H1 (cell line): ENCODE data around the gene SLC2A4. TPM values are rescaled to one million over a fixed set of nuclear protein-coding genes. Genes with fewer than 3 reads are reported as not detected.
"Not testable (repeated sequence)": the region's sequence is repeated elsewhere in the genome, so short reads cannot be mapped to it uniquely, and the experiment has no call there.

Experiments
- CTCF ChIA-PET: fragments of 300-600 bp; sonication (Branson Sonifier 250); formaldehyde crosslinking; loops from one replicate; lab custom pipeline; 2021; ENCODE audit not compliant: partially characterized antibody; lab: Charles Lee
- POLR2A ChIA-PET: fragments of 300-600 bp; sonication (Branson Sonifier 250); formaldehyde crosslinking; loops from one replicate; lab custom pipeline; 2021; ENCODE audit warnings: inconsistent platforms; ENCODE audit not compliant: partially characterized antibody; lab: Charles Lee
- DNase-seq, 2 experiments: peaks; one replicate each; pipeline versions ENCODE4 v3.0.0 to v3.0.0-alpha.2; 2010 to 2022; ENCODE audit warnings: low spot score in 2 of 2, low read depth in 1 of 2, mixed read lengths in 1 of 2
- FAIRE-seq: peaks from 2 replicates; lab custom pipeline; 2011; peaks lifted over from hg19 to GRCh38; lab: Jason Lieb, UNC
- H2AFZ ChIP-seq: 2 replicates; pipeline ENCODE4 v1.8.1; 2012; ENCODE audit warnings: low read length, inconsistent platforms
- H2AK5ac ChIP-seq: 2 replicates; pipeline ENCODE4 v1.6.1; 2013; ENCODE audit warnings: low read depth, low read length
- H2BK120ac ChIP-seq: replicated peaks from 2 replicates; pipeline ENCODE3; 2013; ENCODE audit warnings: low read depth, low read length, inconsistent platforms
- H2BK12ac ChIP-seq: 2 replicates; pipeline ENCODE4 v1.6.1; 2013; ENCODE audit warnings: low read depth, low read length
- H2BK15ac ChIP-seq: 2 replicates; pipeline ENCODE4 v1.6.1; 2013; ENCODE audit warnings: low read length
- H2BK20ac ChIP-seq: 2 replicates; pipeline ENCODE4 v1.6.1; 2013; ENCODE audit warnings: low read length
- H2BK5ac ChIP-seq: 2 replicates; pipeline ENCODE4 v1.6.1; 2013; ENCODE audit warnings: low read depth, low read length
- H3K14ac ChIP-seq: 2 replicates; pipeline ENCODE4 v1.6.1; 2013; ENCODE audit warnings: inconsistent platforms; ENCODE audit not compliant: insufficient read length
- H3K18ac ChIP-seq: 2 replicates; pipeline ENCODE4 v1.6.1; 2013; ENCODE audit warnings: low read length; ENCODE audit errors: extremely low read depth
- H3K23ac ChIP-seq: 2 replicates; pipeline ENCODE4 v1.6.1; 2013; ENCODE audit warnings: inconsistent platforms; ENCODE audit not compliant: insufficient read length
- H3K23me2 ChIP-seq: 2 replicates; pipeline ENCODE4 v1.6.1; 2013; ENCODE audit warnings: low read depth, low read length
- H3K27ac ChIP-seq: 2 replicates; pipeline ENCODE4 v1.6.1; 2011; ENCODE audit warnings: low read depth, low read length, inconsistent platforms
- H3K27me3 ChIP-seq, 4 experiments: replicated peaks in 1 of 4; 1 replicate in 1 of 4; 2 replicates in 3 of 4; pipeline versions ENCODE4 v1.6.1 to v1.8.1; 2011 to 2013; ENCODE audit warnings: low read length in 3 of 4, mild to moderate bottlenecking in 3 of 4, inconsistent platforms in 2 of 4, mixed read lengths in 2 of 4, moderate library complexity in 1 of 4; ENCODE audit not compliant: control insufficient read depth in 3 of 4, insufficient read depth in 3 of 4; ENCODE audit errors: extremely low read depth in 1 of 4
- H3K36me3 ChIP-seq, 4 experiments: 2 replicates each; pipeline versions ENCODE4 v1.6.1 to v1.8.1; 2011 to 2013; ENCODE audit warnings: mild to moderate bottlenecking in 4 of 4, low read length in 3 of 4, moderate library complexity in 2 of 4, control low read depth in 1 of 4, inconsistent platforms in 1 of 4; ENCODE audit not compliant: insufficient read depth in 4 of 4, control insufficient read depth in 2 of 4
- H3K4ac ChIP-seq: replicated peaks from 2 replicates; pipeline ENCODE3; 2013; ENCODE audit warnings: low read length, low read depth, mixed read lengths, inconsistent platforms; ENCODE audit not compliant: insufficient read length
- H3K4me1 ChIP-seq, 4 experiments: replicated peaks in 1 of 4; 1 replicate in 1 of 4; 2 replicates in 3 of 4; pipeline versions ENCODE4 v1.6.1 to v1.8.1; 2011 to 2013; ENCODE audit warnings: low read length in 3 of 4, inconsistent platforms in 2 of 4, mixed read lengths in 1 of 4; ENCODE audit not compliant: insufficient read depth in 4 of 4, control insufficient read depth in 3 of 4
- H3K4me2 ChIP-seq, 2 experiments: 2 replicates each; pipeline versions ENCODE4 v1.6.1 to v1.8.1; 2011 to 2013; ENCODE audit warnings: low read depth in 2 of 2, low read length in 2 of 2, control low read depth in 1 of 2, inconsistent platforms in 1 of 2, mild to moderate bottlenecking in 1 of 2; ENCODE audit not compliant: insufficient read depth in 1 of 2
- H3K4me3 ChIP-seq, 4 experiments: fragments of 200-600, 300-600 bp in 1 of 4; sonication (generic), shearing (Covaris generic), sonication (Bioruptor Twin) in 1 of 4; 2 replicates each; pipeline versions ENCODE4 v1.5.1 to v1.8.1; 2011 to 2016; ENCODE audit warnings: low read length in 4 of 4, low read depth in 3 of 4, control low read depth in 2 of 4, inconsistent platforms in 2 of 4, mild to moderate bottlenecking in 2 of 4, mixed read lengths in 1 of 4, moderate library complexity in 1 of 4; ENCODE audit not compliant: insufficient read depth in 2 of 4; ENCODE audit errors: extremely low read depth in 1 of 4
- H3K56ac ChIP-seq: replicated peaks from 2 replicates; pipeline ENCODE3; 2013; ENCODE audit warnings: low read depth, mild to moderate bottlenecking, mixed read lengths, low read length, inconsistent platforms; ENCODE audit not compliant: insufficient read length
- H3K79me1 ChIP-seq: 2 replicates; pipeline ENCODE4 v1.6.1; 2013; ENCODE audit warnings: low read depth, low read length, control low read depth
- H3K79me2 ChIP-seq, 2 experiments: 2 replicates each; pipeline versions ENCODE4 v1.6.1 to v1.8.1; 2012 to 2013; ENCODE audit warnings: low read length in 2 of 2, mild to moderate bottlenecking in 2 of 2, inconsistent platforms in 1 of 2; ENCODE audit not compliant: insufficient read depth in 2 of 2, control insufficient read depth in 1 of 2
- H3K9ac ChIP-seq, 4 experiments: replicated peaks in 1 of 4; 1 replicate in 1 of 4; 2 replicates in 3 of 4; pipeline versions ENCODE4 v1.6.1 to v1.8.1; 2011 to 2013; ENCODE audit warnings: low read depth in 3 of 4, low read length in 3 of 4, control low read depth in 2 of 4, mild to moderate bottlenecking in 2 of 4, moderate library complexity in 2 of 4, inconsistent platforms in 1 of 4; ENCODE audit errors: extremely low read depth in 1 of 4
- H3K9me3 ChIP-seq, 2 experiments: 2 replicates each; pipeline versions ENCODE4 v1.6.1 to v1.8.1; 2012 to 2013; ENCODE audit warnings: mild to moderate bottlenecking in 2 of 2, moderate library complexity in 2 of 2, control low read depth in 1 of 2, inconsistent platforms in 1 of 2, low read depth in 1 of 2, low read length in 1 of 2, mixed read lengths in 1 of 2; ENCODE audit not compliant: insufficient read depth in 2 of 2
- H4K20me1 ChIP-seq, 2 experiments: replicated peaks in 1 of 2; 2 replicates each; pipeline versions ENCODE3 to v1.8.1; 2011 to 2013; ENCODE audit warnings: inconsistent platforms in 2 of 2, low read length in 2 of 2, mild to moderate bottlenecking in 1 of 2; ENCODE audit not compliant: insufficient read depth in 2 of 2, control insufficient read depth in 1 of 2
- H4K5ac ChIP-seq: 2 replicates; pipeline ENCODE4 v1.6.1; 2013; ENCODE audit warnings: low read length, low read depth, mixed read lengths, inconsistent platforms; ENCODE audit not compliant: insufficient read length
- H4K8ac ChIP-seq: 2 replicates; pipeline ENCODE4 v1.8.0; 2013; ENCODE audit warnings: mild to moderate bottlenecking, moderate library complexity, low read length, inconsistent platforms; ENCODE audit not compliant: insufficient read depth; ENCODE audit errors: extremely low read depth
- H4K91ac ChIP-seq: replicated peaks from 2 replicates; pipeline ENCODE3; 2013; ENCODE audit warnings: low read length, mixed read lengths, inconsistent platforms; ENCODE audit not compliant: insufficient read length
- WGBS, 2 experiments: shearing (Covaris generic) in 1 of 2; methylation state at CpG; one replicate each; pipeline versions ENCODE4 v1.1.6 to v1.1.7; 2013 to 2015; ENCODE audit warnings: low lambda C conversion rate in 2 of 2, mixed read lengths in 2 of 2, inconsistent platforms in 1 of 2, low coverage in 1 of 2, missing lambda C conversion rate in 1 of 2; ENCODE audit not compliant: insufficient replicate concordance in 2 of 2, insufficient coverage in 1 of 2, insufficient read length in 1 of 2; ENCODE audit errors: extremely low coverage in 1 of 2, missing lambda C conversion rate in 1 of 2; 5-methylcytosine and 5-hydroxymethylcytosine counted together
- polyA plus RNA-seq, 7 experiments: library from polyadenylated mRNA; depleted of rRNA in 3 of 7; stranded (reverse) in 5 of 7; unstranded in 2 of 7; fragments of >200 nt in 5 of 7; fragments of 200-250 nt in 2 of 7; gene quantifications; 1 replicate in 5 of 7; 2 replicates in 1 of 7; 4 replicates in 1 of 7; pipeline versions ENCODE4 v1.2.1 to v1.2.3, GENCODE V29; 2011 to 2013; ENCODE audit warnings: missing spikeins in 2 of 7, mixed read lengths in 2 of 7
- total RNA-seq: library from RNA; stranded (reverse); fragmentation: NEBNext Ultra II Directional; extraction: Animal tissue kit (Norgen Biotek cat#: 25700); gene quantifications from 2 replicates; pipeline ENCODE4 v1.2.1, GENCODE V29; 2021

SLC2A4 gene
- total and polyA plus RNA-seq, 2 of the 8 experiments (the other 6 are each of a cell fraction or from before 2014, with no cell fraction given), result 5.7 to 6.9 TPM

DNA sequence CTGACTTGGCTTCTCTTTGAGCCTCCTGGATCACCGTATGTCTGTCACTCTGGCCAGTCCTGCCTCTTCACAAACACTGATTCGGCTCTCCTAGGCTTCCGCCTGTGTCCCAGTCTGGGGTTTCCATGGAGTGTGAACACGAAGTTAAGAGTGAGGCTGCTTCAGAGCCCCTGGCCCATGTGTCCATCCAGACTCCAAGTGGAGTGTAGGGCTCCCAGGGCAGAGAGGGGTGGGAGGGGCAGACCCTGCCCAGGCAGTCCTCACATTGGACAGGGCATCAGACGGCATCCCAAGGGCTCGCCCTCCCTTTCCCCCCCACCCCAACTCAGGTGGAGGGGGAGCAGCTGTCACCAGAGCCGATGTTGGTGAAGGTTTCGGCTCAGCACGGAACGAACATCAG, 37.7 kb upstream of the SLC2A4 start:
- not testable (repeated sequence) for H3K4me3 ChIP-seq, H2AK5ac ChIP-seq, H3K23ac ChIP-seq, H3K9me3 ChIP-seq, H4K8ac ChIP-seq, H4K5ac ChIP-seq, H3K56ac ChIP-seq, DNase-seq, H2BK15ac ChIP-seq, H2BK12ac ChIP-seq, H3K14ac ChIP-seq, H3K9ac ChIP-seq, H2BK20ac ChIP-seq, H3K27ac ChIP-seq, H3K27me3 ChIP-seq, H4K20me1 ChIP-seq, FAIRE-seq, H2AFZ ChIP-seq, H3K79me1 ChIP-seq, H2BK5ac ChIP-seq, H3K18ac ChIP-seq, H2BK120ac ChIP-seq, H4K91ac ChIP-seq, H3K4ac ChIP-seq
- peaks cover 18% of the 10 kb centered on the region for H3K23me2 ChIP-seq
- 92% methylated on average over 8 of the region's 10 CpGs; no CpG with 5 or more reads in 1 of the 2 experiments for WGBS, 2 experiments
- H3K79me2 ChIP-seq, result peaks cover 4 to 44% of the 10 kb centered on the region in 2 experiments
- H3K36me3 ChIP-seq, result peaks cover 9 to 39% (median 24%) of the 10 kb centered on the region in 4 experiments; a peak in 6 of 8 replicates
- POLR2A ChIA-PET, result interaction anchor here (0.8 to 19.7 kb wide), 6 partner anchors 13 to 72 kb away, joined by 3 to 386 read pairs (median 64); partner anchors contain the start of genes ACADVL, CLDN7 and DLG4
- H3K4me2 ChIP-seq, result peak overlapping the region in 1 of 2 experiments; percentile 93; a peak in 1 of 4 replicates
- H3K4me1 ChIP-seq, result peaks cover 5 to 13% (median 6%) of the 10 kb centered on the region in 4 experiments; a peak in 6 of 7 replicates
- CTCF ChIA-PET, result interaction anchor here (0.8 to 4.1 kb wide), 2 partner anchors 10 to 23 kb away, joined by 3 to 27 read pairs; partner anchors contain the start of gene ACADVL
